Activated T-cell treated with anti-CD3 and anti-CD28 coated beads, Interleukin-2, amount 50 U/mL, for 48 hours (primary cell): ENCODE measurements around the gene CD1C.
"Not testable (repeated sequence)": the region's sequence is repeated elsewhere in the genome, so short reads cannot be mapped to it uniquely, and the experiment has no call there.

Experiments used
- DNase-seq, 2 experiments: peaks; one replicate each; pipeline ENCODE4 v3.0.0-alpha.2; 2020

Gene CD1C

DNA sequence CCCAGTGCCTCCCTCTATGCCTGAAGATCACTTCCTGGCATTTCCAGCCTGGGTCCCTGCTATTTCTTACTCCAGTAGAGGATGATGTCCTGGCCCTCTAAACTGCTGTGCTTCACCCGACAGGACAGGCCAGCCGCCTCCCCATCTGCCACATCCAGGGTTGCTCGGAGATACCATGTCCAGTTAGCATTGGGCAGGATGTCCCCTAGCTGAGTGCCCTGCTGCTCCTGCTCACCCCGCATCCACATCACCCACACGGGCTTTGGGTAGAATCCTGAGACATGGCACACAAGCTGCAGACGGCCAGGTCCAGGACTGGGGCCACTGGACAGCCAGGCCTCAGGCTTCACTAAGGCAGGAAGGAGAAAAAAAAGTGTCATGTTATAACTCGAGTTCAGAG is 39.6 kb downstream of the CD1C start:
- DNase-seq, result no peak

DNA sequence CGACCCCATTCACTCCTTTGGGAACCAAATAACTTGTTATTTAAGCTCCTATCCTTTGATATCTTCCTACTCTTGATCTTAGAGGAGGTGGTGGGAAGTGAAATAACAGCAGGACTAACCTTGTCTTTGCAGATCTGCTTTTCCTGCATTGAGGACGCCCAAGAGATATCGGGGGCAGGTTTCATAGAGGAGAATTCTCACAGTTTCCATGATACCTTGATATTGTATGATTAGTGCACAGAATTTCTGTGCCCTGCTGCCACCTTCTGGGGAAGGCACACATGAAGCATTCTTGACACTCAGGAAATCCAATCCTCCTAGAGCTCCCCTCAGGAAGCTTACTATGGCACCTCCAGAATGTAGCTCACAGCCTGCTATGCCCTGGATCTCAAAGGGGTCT is 40.0 kb downstream of the CD1C start:
- peak; percentile 23 to 34 for DNase-seq

DNA sequence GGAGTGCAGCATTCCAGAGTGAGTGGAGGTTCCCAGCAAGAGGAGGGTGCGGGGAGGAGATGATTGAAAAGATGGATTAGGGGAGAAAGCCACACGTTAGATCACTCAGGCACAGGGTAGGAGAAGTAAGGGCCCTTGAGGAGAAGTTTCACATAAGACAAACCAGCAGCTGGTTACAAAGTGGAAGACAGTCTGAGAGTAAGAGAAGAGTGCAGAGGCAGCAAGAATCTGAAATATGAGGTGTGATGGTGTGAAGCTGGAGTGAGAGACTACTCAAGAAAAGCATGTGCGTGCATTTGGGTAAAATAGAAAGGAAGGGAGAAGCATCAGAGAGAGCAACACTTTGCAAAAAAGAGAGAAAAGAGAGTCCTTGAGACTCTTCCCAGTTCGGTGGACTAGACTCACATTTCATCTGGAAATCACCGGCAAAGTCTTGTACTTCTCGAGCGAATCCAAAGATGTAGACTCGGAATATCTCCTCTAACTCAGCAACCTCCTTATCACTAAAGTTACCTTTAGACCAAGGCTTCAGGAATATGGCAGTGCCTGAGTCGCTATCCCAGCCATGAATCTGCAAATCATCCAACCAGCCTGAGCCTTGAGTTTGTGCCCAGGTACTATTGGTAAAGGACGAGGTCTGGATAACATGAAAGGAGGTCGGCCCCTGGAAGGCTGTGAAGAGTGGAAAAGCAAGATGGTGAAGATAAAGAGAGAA is 40.8 kb downstream of the CD1C start:
- DNase-seq, result no peak

- no peak for DNase-seq
Observed at GRCh38 chr1:158331106-158331425, 41.3 kb downstream of the CD1C start.

DNA sequence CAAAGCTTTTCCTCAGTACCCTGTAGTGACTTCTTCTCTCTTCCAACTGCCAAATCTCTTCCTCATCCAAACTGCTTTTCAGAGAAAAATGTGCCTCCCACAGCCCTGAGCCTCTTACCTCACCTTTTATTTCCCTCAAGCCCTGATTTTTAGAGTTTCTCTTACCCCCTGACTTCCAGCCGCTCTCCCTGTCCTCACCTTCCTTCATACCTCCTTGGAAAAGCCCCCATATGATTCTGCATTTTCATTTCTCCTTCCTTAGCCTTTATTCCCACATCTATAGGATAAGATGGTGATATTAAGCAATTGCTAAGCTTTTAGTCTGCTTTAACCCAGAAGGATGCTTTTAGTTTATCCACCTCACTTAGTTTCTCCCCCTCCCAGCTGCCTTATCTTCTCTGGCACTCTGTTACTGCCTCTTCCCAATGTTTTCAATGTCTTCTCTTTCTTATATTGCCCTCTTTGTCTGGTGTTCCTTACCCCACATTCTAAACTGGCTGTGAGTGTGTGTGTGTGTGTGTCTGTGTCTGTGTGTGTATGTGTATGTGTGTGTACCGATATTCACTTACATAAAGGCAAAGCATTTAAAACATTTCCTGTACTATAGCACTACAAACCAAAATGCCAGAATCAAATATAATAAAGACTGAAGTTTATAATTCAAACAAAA is 41.9 kb downstream of the CD1C start, which contains the start of gene CD1B:
Gene CD1B, minus strand, starts transcription at position 51 of the 670 bp plus-strand sequence. CDS start 108 bp downstream, outside the sequence.
- DNase-seq, result no peak

DNA sequence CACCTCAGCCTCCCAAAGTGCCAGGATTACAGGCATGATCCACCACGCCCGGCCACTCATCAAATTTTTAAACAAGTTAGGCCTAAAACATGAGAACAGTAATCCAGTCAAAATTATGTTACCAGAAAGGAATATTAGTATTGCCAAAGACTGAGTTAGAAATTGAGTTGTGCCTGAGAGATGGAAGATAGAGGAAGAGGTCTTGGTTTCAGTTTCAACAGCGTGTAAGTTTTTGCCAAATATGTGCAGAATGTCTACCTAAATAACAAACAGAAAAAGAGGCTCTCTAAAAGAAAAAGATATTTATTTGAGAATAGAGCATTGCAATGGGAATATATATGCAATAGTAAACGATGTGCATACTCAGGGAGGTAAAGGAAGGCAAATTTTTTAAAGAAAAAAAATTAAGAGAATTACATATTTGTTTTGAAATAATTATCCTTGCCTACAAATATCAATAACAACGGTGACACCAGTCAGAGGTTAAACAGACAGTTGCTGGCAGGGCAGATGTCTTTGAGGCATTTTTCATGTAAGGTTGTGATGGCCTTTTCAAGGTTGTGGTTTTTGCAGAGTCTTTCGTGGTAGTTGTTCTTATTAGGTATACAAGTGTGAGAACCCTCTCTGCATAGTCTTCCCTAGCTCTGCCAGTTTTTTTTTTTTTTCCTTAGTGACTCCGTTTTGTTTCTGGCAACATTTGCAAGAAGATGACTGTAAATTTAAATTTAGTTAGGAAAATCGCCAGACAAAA is 43.9 kb downstream of the CD1C start:
- no peak for DNase-seq

DNA sequence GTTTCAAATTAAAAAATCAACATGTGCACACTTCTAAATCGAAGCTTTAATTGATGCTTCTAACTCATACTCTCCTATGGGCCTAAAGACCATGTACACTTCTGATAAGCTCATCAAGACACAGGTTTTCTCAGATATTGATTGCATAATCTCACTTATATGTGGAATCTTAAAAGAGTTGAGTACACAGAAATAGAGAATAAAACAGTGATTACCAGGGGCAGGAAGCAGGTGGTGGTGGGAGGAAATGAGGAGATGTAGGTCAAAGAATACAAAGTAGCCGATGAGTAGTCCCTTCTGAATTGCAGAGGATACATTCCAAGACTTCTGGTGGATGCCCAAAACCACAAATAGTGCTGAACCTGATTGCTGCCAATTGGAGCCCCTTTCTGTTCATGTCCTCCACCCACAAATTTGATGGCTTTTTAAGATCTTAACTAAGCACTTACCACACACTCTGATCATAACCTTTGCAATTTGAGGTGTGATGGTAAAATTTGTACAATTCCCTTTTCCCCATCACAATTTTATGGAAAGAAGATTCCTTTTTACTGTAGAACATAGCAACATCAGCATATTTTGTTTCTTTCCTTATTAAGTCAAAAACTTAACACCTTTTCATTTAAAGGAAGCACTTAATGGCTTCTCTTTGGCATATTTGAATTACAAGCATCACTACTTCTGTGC is 44.9 kb downstream of the CD1C start:
- DNase-seq, result no peak

- DNase-seq, result no peak
Observed at GRCh38 chr1:158335213-158335532, 45.5 kb downstream of the CD1C start.

- not testable (repeated sequence) for DNase-seq
Observed at GRCh38 chr1:158336413-158336812, 46.7 kb downstream of the CD1C start.
